RWPE2 (cell line): Measurements from ENCODE around the gene SH3BP1.
"Not testable (repeated sequence)": the region's sequence is repeated elsewhere in the genome, so short reads cannot be mapped to it uniquely, and the experiment has no call there.

Source experiments
- ATAC-seq: fragments of 200-7000 bp; cut with Tn5 transposase; 3 replicates; pipeline ENCODE4 v1.9.1; 2021; ENCODE audit warnings: low read depth
- DNase-seq: peaks from one replicate; pipeline ENCODE4 v3.0.0-alpha.2; 2020; ENCODE audit warnings: low spot score
- H3K27ac ChIP-seq: fragments of 450-650 bp; 2 replicates; pipeline ENCODE4 v1.5.1; 2017; ENCODE audit warnings: mild to moderate bottlenecking; ENCODE audit not compliant: poor library complexity, severe bottlenecking
- H3K27me3 ChIP-seq: fragments of 250-450 bp; sonication (Bioruptor Pico); 2 replicates; pipeline ENCODE4 v1.5.1; 2021; ENCODE audit warnings: mild to moderate bottlenecking, moderate library complexity; ENCODE audit not compliant: insufficient read depth, poor library complexity, severe bottlenecking
- H3K36me3 ChIP-seq: fragments of 250-450 bp; sonication (Bioruptor Pico); 2 replicates; pipeline ENCODE4 v1.5.1; 2020; ENCODE audit warnings: low read depth, mild to moderate bottlenecking, moderate library complexity
- H3K4me1 ChIP-seq: fragments of 250-450 bp; sonication (Bioruptor Pico); 2 replicates; pipeline ENCODE4 v1.5.1; 2021; ENCODE audit warnings: mild to moderate bottlenecking, moderate library complexity; ENCODE audit not compliant: insufficient read depth, poor library complexity, severe bottlenecking
- H3K4me3 ChIP-seq: fragments of 250-450 bp; sonication (Bioruptor Pico); 2 replicates; pipeline ENCODE4 v1.5.1; 2021; ENCODE audit warnings: mild to moderate bottlenecking, moderate library complexity; ENCODE audit not compliant: severe bottlenecking
- H3K9me3 ChIP-seq: fragments of 250-450 bp; sonication (Bioruptor Pico); 2 replicates; pipeline ENCODE4 v1.5.1; 2021; ENCODE audit warnings: mild to moderate bottlenecking, moderate library complexity; ENCODE audit not compliant: severe bottlenecking
- TF ChIP-seq, protein P1 (sequence below): fragments of 450-650 bp; IDR thresholded peaks from one replicate; pipeline ENCODE4 v1.5.1; 2017; ENCODE audit warnings: mild to moderate bottlenecking, moderate library complexity; ENCODE audit not compliant: poor library complexity, severe bottlenecking

Gene SH3BP1

GRCh38 chr22:37686002-37686982 lies 46.8 kb downstream of the SH3BP1 start, which contains the start of gene NOL12:
NOL12 (plus strand) TSS chr22:37686343; CDS start chr22:37686393, 50 bp downstream.
- DNase-seq (no peak), ATAC-seq (peak; percentile 59)
- H3K27ac ChIP-seq = peak within 1 kb of the TSS; percentile 64
- H3K4me1 ChIP-seq = peaks cover 27% of the 10 kb centered on the region
- no peaks in the 10 kb centered on the region for H3K9me3 ChIP-seq
- TF ChIP-seq, protein P1, sequence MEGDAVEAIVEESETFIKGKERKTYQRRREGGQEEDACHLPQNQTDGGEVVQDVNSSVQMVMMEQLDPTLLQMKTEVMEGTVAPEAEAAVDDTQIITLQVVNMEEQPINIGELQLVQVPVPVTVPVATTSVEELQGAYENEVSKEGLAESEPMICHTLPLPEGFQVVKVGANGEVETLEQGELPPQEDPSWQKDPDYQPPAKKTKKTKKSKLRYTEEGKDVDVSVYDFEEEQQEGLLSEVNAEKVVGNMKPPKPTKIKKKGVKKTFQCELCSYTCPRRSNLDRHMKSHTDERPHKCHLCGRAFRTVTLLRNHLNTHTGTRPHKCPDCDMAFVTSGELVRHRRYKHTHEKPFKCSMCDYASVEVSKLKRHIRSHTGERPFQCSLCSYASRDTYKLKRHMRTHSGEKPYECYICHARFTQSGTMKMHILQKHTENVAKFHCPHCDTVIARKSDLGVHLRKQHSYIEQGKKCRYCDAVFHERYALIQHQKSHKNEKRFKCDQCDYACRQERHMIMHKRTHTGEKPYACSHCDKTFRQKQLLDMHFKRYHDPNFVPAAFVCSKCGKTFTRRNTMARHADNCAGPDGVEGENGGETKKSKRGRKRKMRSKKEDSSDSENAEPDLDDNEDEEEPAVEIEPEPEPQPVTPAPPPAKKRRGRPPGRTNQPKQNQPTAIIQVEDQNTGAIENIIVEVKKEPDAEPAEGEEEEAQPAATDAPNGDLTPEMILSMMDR = no peak
- peak within 1 kb of the TSS; percentile 87 for H3K4me3 ChIP-seq
- H3K27me3 ChIP-seq = no peaks in the 10 kb centered on the region
- peaks cover 25% of the 10 kb centered on the region for H3K36me3 ChIP-seq

GRCh38 chr22:37690407-37690806 lies 50.9 kb downstream of the SH3BP1 start:
- Histone ChIP-seq H3K4me3 (no peak overlapping the region), H3K9me3 (no peaks in the 10 kb centered on the region), H3K36me3 (peaks cover 37% of the 10 kb centered on the region), H3K27ac (peak overlapping the region; percentile 73), H3K4me1 (peaks cover 22% of the 10 kb centered on the region), H3K27me3 (no peaks in the 10 kb centered on the region)
- TF ChIP-seq, protein P1 = no peak
- no peak for DNase-seq
- no peak for ATAC-seq

GRCh38 chr22:37690901-37691504 lies 51.5 kb downstream of the SH3BP1 start:
- TF ChIP-seq, protein P1 = no peak
- no peaks in the 10 kb centered on the region for H3K27me3 ChIP-seq
- H3K36me3 ChIP-seq = peaks cover 37% of the 10 kb centered on the region
- peak overlapping the region; percentile 73 for H3K27ac ChIP-seq
- no peaks in the 10 kb centered on the region for H3K9me3 ChIP-seq
- ATAC-seq = peak; percentile 85
- peaks cover 25% of the 10 kb centered on the region for H3K4me1 ChIP-seq
- H3K4me3 ChIP-seq = no peak overlapping the region
- peak; percentile 93 for DNase-seq

DNA sequence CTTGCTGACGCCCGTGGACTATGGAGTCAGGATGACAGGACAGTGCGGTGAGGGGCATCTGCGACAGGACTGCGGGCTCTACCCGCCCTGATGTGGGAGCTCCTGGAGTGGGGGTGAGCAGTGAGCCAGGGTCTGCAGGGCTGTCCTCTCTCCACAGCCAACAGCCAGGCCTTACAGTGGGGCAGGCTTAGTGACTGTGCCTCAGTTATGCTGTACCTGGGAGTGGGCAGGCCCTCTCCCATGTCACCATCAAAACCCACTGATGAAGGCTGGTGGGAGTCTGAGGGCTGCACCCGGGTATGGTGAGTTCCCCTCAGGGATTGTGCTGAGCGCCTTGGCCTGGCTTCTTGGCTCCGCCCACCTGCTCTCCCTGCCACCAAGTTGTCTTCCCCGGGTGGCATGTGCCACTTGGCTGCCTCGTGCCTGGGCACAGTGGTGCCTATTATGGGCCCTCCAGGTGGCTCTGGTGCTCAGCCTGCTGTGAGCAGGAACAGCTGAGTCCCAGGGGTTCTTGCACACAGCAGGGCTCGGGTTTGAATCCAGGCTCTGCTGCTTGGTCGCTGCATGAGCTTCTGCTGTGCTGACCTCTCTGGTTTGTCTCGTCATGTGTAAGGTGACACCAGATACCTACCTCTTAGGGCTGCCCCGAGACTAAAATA lies 53.3 kb downstream of the SH3BP1 start:
- TF ChIP-seq, protein P1 = no peak
- DNase-seq (no peak), ATAC-seq (no peak)
- H3K36me3 ChIP-seq = peaks cover 37% of the 10 kb centered on the region
- no peaks in the 10 kb centered on the region for H3K9me3 ChIP-seq
- no peaks in the 10 kb centered on the region for H3K27me3 ChIP-seq
- H3K27ac ChIP-seq = no peak overlapping the region
- H3K4me1 ChIP-seq = peaks cover 30% of the 10 kb centered on the region
- no peak overlapping the region for H3K4me3 ChIP-seq

DNA sequence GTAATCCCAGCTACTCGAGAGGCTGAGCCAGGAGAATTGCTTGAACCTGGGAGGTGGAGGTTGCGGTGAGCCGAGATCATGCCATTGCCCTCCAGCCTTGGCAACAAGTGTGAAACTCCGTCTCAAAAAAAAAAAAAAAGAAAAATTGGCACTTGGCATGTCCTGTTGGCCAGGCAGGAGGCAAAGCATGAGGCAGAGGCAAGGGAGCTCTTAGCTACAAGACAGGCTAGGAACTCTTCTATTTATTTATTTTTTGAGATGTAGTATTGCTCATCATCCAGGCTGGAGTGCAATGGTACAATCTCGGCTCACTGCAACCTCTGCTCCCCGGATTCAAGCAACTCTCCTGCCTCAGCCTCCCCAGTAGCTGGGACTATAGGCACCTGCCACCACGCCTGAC lies 54.7 kb downstream of the SH3BP1 start:
- H3K27ac ChIP-seq, DNase-seq, ATAC-seq, H3K27me3 ChIP-seq, H3K4me3 ChIP-seq, H3K9me3 ChIP-seq: not testable (repeated sequence)
- H3K4me1 ChIP-seq = peaks cover 27% of the 10 kb centered on the region
- peaks cover 27% of the 10 kb centered on the region for H3K36me3 ChIP-seq

- ATAC-seq, H3K4me1 ChIP-seq, H3K9me3 ChIP-seq, H3K27ac ChIP-seq, H3K27me3 ChIP-seq, DNase-seq, H3K4me3 ChIP-seq: not testable (repeated sequence)
- peaks cover 12% of the 10 kb centered on the region for H3K36me3 ChIP-seq
These were observed 56.8 kb downstream of the SH3BP1 start for GRCh38 chr22:37696260-37696656.
